GM21786 (cell line): Measurements from ENCODE around the gene CTNND2.

Source experiments
- ATAC-seq: cut with Tn5 transposase; IDR thresholded peaks from one replicate; pipeline ENCODE4 v1.9.1; 2021; ENCODE audit not compliant: unreplicated experiment

CTNND2 gene

GRCh38 chr5:11904265-11904906 lies at the start of gene CTNND2:
Gene CTNND2 (minus strand): TSS chr5:11904446. CDS start chr5:11903853, 593 bp downstream.
- ATAC-seq, result peak; percentile 18

- ATAC-seq, result no peak
Observed at GRCh38 chr5:11946317-11946716, 42.1 kb upstream of the CTNND2 start.

- no peak for ATAC-seq
Observed at GRCh38 chr5:11941566-11941965, 37.3 kb upstream of the CTNND2 start.

GRCh38 chr5:11931638-11932037 lies 27.4 kb upstream of the CTNND2 start:
- ATAC-seq, result no peak

GRCh38 chr5:11928909-11929308 lies 24.7 kb upstream of the CTNND2 start:
- ATAC-seq, result no peak

GRCh38 chr5:11925701-11926100 lies 21.5 kb upstream of the CTNND2 start:
- no peak for ATAC-seq

GRCh38 chr5:11922394-11922793 lies 18.1 kb upstream of the CTNND2 start:
- ATAC-seq, result no peak

GRCh38 chr5:11918463-11919045 lies 14.3 kb upstream of the CTNND2 start:
- no peak for ATAC-seq

GRCh38 chr5:11909471-11909870 lies 5.2 kb upstream of the CTNND2 start:
- no peak for ATAC-seq

- no peak for ATAC-seq
Observed at GRCh38 chr5:11906497-11906896, 2.3 kb upstream of the CTNND2 start.

- ATAC-seq, result no peak
Observed at GRCh38 chr5:11905206-11905605, 960 bp upstream of the CTNND2 start.

- peak; percentile 38 for ATAC-seq
Observed at GRCh38 chr5:11903614-11904264, 507 bp downstream of the CTNND2 start.

- no peak for ATAC-seq
Observed at GRCh38 chr5:11903121-11903613, 1.1 kb downstream of the CTNND2 start.

- no peak for ATAC-seq
Observed at GRCh38 chr5:11902201-11902619, 2.0 kb downstream of the CTNND2 start.

- ATAC-seq, result no peak
Observed at GRCh38 chr5:11898787-11899186, 5.5 kb downstream of the CTNND2 start.

- no peak for ATAC-seq
Observed at GRCh38 chr5:11897781-11898180, 6.5 kb downstream of the CTNND2 start.

GRCh38 chr5:11894992-11895391 lies 9.3 kb downstream of the CTNND2 start:
- no peak for ATAC-seq

- ATAC-seq, result no peak
Observed at GRCh38 chr5:11892832-11893231, 11.4 kb downstream of the CTNND2 start.

GRCh38 chr5:11890777-11891176 lies 13.5 kb downstream of the CTNND2 start:
- no peak for ATAC-seq

- ATAC-seq, result no peak
Observed at GRCh38 chr5:11888221-11888620, 16.0 kb downstream of the CTNND2 start.

GRCh38 chr5:11878814-11879213 lies 25.4 kb downstream of the CTNND2 start:
- ATAC-seq, result no peak

- no peak for ATAC-seq
Observed at GRCh38 chr5:11873587-11873986, 30.7 kb downstream of the CTNND2 start.
